H1 (cell line): ENCODE data around the gene MRPL28. TPM values are rescaled to one million over a fixed set of nuclear protein-coding genes. Genes with fewer than 3 reads are reported as not detected.
"Not testable (repeated sequence)": the region's sequence is repeated elsewhere in the genome, so short reads cannot be mapped to it uniquely, and the experiment has no call there.

ENCODE experiments used
- CTCF ChIA-PET: fragments of 300-600 bp; sonication (Branson Sonifier 250); formaldehyde crosslinking; loops from one replicate; lab custom pipeline; 2021; ENCODE audit not compliant: partially characterized antibody; lab: Charles Lee
- POLR2A ChIA-PET: fragments of 300-600 bp; sonication (Branson Sonifier 250); formaldehyde crosslinking; loops from one replicate; lab custom pipeline; 2021; ENCODE audit warnings: inconsistent platforms; ENCODE audit not compliant: partially characterized antibody; lab: Charles Lee
- DNase-seq, 2 experiments: peaks; one replicate each; pipeline versions ENCODE4 v3.0.0 to v3.0.0-alpha.2; 2010 to 2022; ENCODE audit warnings: low spot score in 2 of 2, low read depth in 1 of 2, mixed read lengths in 1 of 2
- FAIRE-seq: peaks from 2 replicates; lab custom pipeline; 2011; peaks lifted over from hg19 to GRCh38; lab: Jason Lieb, UNC
- H2AFZ ChIP-seq: 2 replicates; pipeline ENCODE4 v1.8.1; 2012; ENCODE audit warnings: low read length, inconsistent platforms
- H2AK5ac ChIP-seq: 2 replicates; pipeline ENCODE4 v1.6.1; 2013; ENCODE audit warnings: low read depth, low read length
- H2BK120ac ChIP-seq: replicated peaks from 2 replicates; pipeline ENCODE3; 2013; ENCODE audit warnings: low read depth, low read length, inconsistent platforms
- H2BK12ac ChIP-seq: 2 replicates; pipeline ENCODE4 v1.6.1; 2013; ENCODE audit warnings: low read depth, low read length
- H2BK15ac ChIP-seq: 2 replicates; pipeline ENCODE4 v1.6.1; 2013; ENCODE audit warnings: low read length
- H2BK20ac ChIP-seq: 2 replicates; pipeline ENCODE4 v1.6.1; 2013; ENCODE audit warnings: low read length
- H2BK5ac ChIP-seq: 2 replicates; pipeline ENCODE4 v1.6.1; 2013; ENCODE audit warnings: low read depth, low read length
- H3K14ac ChIP-seq: 2 replicates; pipeline ENCODE4 v1.6.1; 2013; ENCODE audit warnings: inconsistent platforms; ENCODE audit not compliant: insufficient read length
- H3K18ac ChIP-seq: 2 replicates; pipeline ENCODE4 v1.6.1; 2013; ENCODE audit warnings: low read length; ENCODE audit errors: extremely low read depth
- H3K23ac ChIP-seq: 2 replicates; pipeline ENCODE4 v1.6.1; 2013; ENCODE audit warnings: inconsistent platforms; ENCODE audit not compliant: insufficient read length
- H3K23me2 ChIP-seq: 2 replicates; pipeline ENCODE4 v1.6.1; 2013; ENCODE audit warnings: low read depth, low read length
- H3K27ac ChIP-seq: 2 replicates; pipeline ENCODE4 v1.6.1; 2011; ENCODE audit warnings: low read depth, low read length, inconsistent platforms
- H3K27me3 ChIP-seq, 4 experiments: replicated peaks in 1 of 4; 1 replicate in 1 of 4; 2 replicates in 3 of 4; pipeline versions ENCODE4 v1.6.1 to v1.8.1; 2011 to 2013; ENCODE audit warnings: low read length in 3 of 4, mild to moderate bottlenecking in 3 of 4, inconsistent platforms in 2 of 4, mixed read lengths in 2 of 4, moderate library complexity in 1 of 4; ENCODE audit not compliant: control insufficient read depth in 3 of 4, insufficient read depth in 3 of 4; ENCODE audit errors: extremely low read depth in 1 of 4
- H3K36me3 ChIP-seq, 4 experiments: 2 replicates each; pipeline versions ENCODE4 v1.6.1 to v1.8.1; 2011 to 2013; ENCODE audit warnings: mild to moderate bottlenecking in 4 of 4, low read length in 3 of 4, moderate library complexity in 2 of 4, control low read depth in 1 of 4, inconsistent platforms in 1 of 4; ENCODE audit not compliant: insufficient read depth in 4 of 4, control insufficient read depth in 2 of 4
- H3K4ac ChIP-seq: replicated peaks from 2 replicates; pipeline ENCODE3; 2013; ENCODE audit warnings: low read length, low read depth, mixed read lengths, inconsistent platforms; ENCODE audit not compliant: insufficient read length
- H3K4me1 ChIP-seq, 4 experiments: replicated peaks in 1 of 4; 1 replicate in 1 of 4; 2 replicates in 3 of 4; pipeline versions ENCODE4 v1.6.1 to v1.8.1; 2011 to 2013; ENCODE audit warnings: low read length in 3 of 4, inconsistent platforms in 2 of 4, mixed read lengths in 1 of 4; ENCODE audit not compliant: insufficient read depth in 4 of 4, control insufficient read depth in 3 of 4
- H3K4me2 ChIP-seq, 2 experiments: 2 replicates each; pipeline versions ENCODE4 v1.6.1 to v1.8.1; 2011 to 2013; ENCODE audit warnings: low read depth in 2 of 2, low read length in 2 of 2, control low read depth in 1 of 2, inconsistent platforms in 1 of 2, mild to moderate bottlenecking in 1 of 2; ENCODE audit not compliant: insufficient read depth in 1 of 2
- H3K4me3 ChIP-seq, 4 experiments: fragments of 200-600, 300-600 bp in 1 of 4; sonication (generic), shearing (Covaris generic), sonication (Bioruptor Twin) in 1 of 4; 2 replicates each; pipeline versions ENCODE4 v1.5.1 to v1.8.1; 2011 to 2016; ENCODE audit warnings: low read length in 4 of 4, low read depth in 3 of 4, control low read depth in 2 of 4, inconsistent platforms in 2 of 4, mild to moderate bottlenecking in 2 of 4, mixed read lengths in 1 of 4, moderate library complexity in 1 of 4; ENCODE audit not compliant: insufficient read depth in 2 of 4; ENCODE audit errors: extremely low read depth in 1 of 4
- H3K56ac ChIP-seq: replicated peaks from 2 replicates; pipeline ENCODE3; 2013; ENCODE audit warnings: low read depth, mild to moderate bottlenecking, mixed read lengths, low read length, inconsistent platforms; ENCODE audit not compliant: insufficient read length
- H3K79me1 ChIP-seq: 2 replicates; pipeline ENCODE4 v1.6.1; 2013; ENCODE audit warnings: low read depth, low read length, control low read depth
- H3K79me2 ChIP-seq, 2 experiments: 2 replicates each; pipeline versions ENCODE4 v1.6.1 to v1.8.1; 2012 to 2013; ENCODE audit warnings: low read length in 2 of 2, mild to moderate bottlenecking in 2 of 2, inconsistent platforms in 1 of 2; ENCODE audit not compliant: insufficient read depth in 2 of 2, control insufficient read depth in 1 of 2
- H3K9ac ChIP-seq, 4 experiments: replicated peaks in 1 of 4; 1 replicate in 1 of 4; 2 replicates in 3 of 4; pipeline versions ENCODE4 v1.6.1 to v1.8.1; 2011 to 2013; ENCODE audit warnings: low read depth in 3 of 4, low read length in 3 of 4, control low read depth in 2 of 4, mild to moderate bottlenecking in 2 of 4, moderate library complexity in 2 of 4, inconsistent platforms in 1 of 4; ENCODE audit errors: extremely low read depth in 1 of 4
- H3K9me3 ChIP-seq, 2 experiments: 2 replicates each; pipeline versions ENCODE4 v1.6.1 to v1.8.1; 2012 to 2013; ENCODE audit warnings: mild to moderate bottlenecking in 2 of 2, moderate library complexity in 2 of 2, control low read depth in 1 of 2, inconsistent platforms in 1 of 2, low read depth in 1 of 2, low read length in 1 of 2, mixed read lengths in 1 of 2; ENCODE audit not compliant: insufficient read depth in 2 of 2
- H4K20me1 ChIP-seq, 2 experiments: replicated peaks in 1 of 2; 2 replicates each; pipeline versions ENCODE3 to v1.8.1; 2011 to 2013; ENCODE audit warnings: inconsistent platforms in 2 of 2, low read length in 2 of 2, mild to moderate bottlenecking in 1 of 2; ENCODE audit not compliant: insufficient read depth in 2 of 2, control insufficient read depth in 1 of 2
- H4K5ac ChIP-seq: 2 replicates; pipeline ENCODE4 v1.6.1; 2013; ENCODE audit warnings: low read length, low read depth, mixed read lengths, inconsistent platforms; ENCODE audit not compliant: insufficient read length
- H4K8ac ChIP-seq: 2 replicates; pipeline ENCODE4 v1.8.0; 2013; ENCODE audit warnings: mild to moderate bottlenecking, moderate library complexity, low read length, inconsistent platforms; ENCODE audit not compliant: insufficient read depth; ENCODE audit errors: extremely low read depth
- H4K91ac ChIP-seq: replicated peaks from 2 replicates; pipeline ENCODE3; 2013; ENCODE audit warnings: low read length, mixed read lengths, inconsistent platforms; ENCODE audit not compliant: insufficient read length
- WGBS, 2 experiments: shearing (Covaris generic) in 1 of 2; methylation state at CpG; one replicate each; pipeline versions ENCODE4 v1.1.6 to v1.1.7; 2013 to 2015; ENCODE audit warnings: low lambda C conversion rate in 2 of 2, mixed read lengths in 2 of 2, inconsistent platforms in 1 of 2, low coverage in 1 of 2, missing lambda C conversion rate in 1 of 2; ENCODE audit not compliant: insufficient replicate concordance in 2 of 2, insufficient coverage in 1 of 2, insufficient read length in 1 of 2; ENCODE audit errors: extremely low coverage in 1 of 2, missing lambda C conversion rate in 1 of 2; 5-methylcytosine and 5-hydroxymethylcytosine counted together
- polyA plus RNA-seq, 7 experiments: library from polyadenylated mRNA; depleted of rRNA in 3 of 7; stranded (reverse) in 5 of 7; unstranded in 2 of 7; fragments of >200 nt in 5 of 7; fragments of 200-250 nt in 2 of 7; gene quantifications; 1 replicate in 5 of 7; 2 replicates in 1 of 7; 4 replicates in 1 of 7; pipeline versions ENCODE4 v1.2.1 to v1.2.3, GENCODE V29; 2011 to 2013; ENCODE audit warnings: missing spikeins in 2 of 7, mixed read lengths in 2 of 7
- total RNA-seq: library from RNA; stranded (reverse); fragmentation: NEBNext Ultra II Directional; extraction: Animal tissue kit (Norgen Biotek cat#: 25700); gene quantifications from 2 replicates; pipeline ENCODE4 v1.2.1, GENCODE V29; 2021

Gene MRPL28
- total and polyA plus RNA-seq, 2 of the 8 experiments (the other 6 are each of a cell fraction or from before 2014, with no cell fraction given): 88.9 to 188 TPM

DNA sequence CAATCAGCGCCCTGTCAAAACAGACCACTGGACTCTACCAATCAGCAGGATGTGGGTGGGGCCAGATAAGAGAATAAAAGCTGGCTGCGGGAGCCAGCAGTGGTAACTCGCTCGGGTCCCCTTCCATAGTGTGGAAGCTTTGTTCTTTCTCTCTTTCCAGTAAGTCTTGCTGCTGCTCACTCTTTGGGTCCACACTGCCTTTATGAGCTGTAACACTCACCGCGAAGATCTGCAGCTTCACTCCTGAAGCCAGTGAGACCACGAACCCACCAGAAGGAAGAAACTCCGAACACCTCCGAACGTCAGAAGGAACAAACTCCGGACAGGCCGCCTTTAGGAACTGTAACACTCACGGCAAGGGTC, 28.4 kb downstream of the MRPL28 start:
- not testable (repeated sequence) for H2BK120ac ChIP-seq, H3K27me3 ChIP-seq, H3K4me1 ChIP-seq, H3K4ac ChIP-seq, H2AFZ ChIP-seq, H3K23me2 ChIP-seq, H3K9ac ChIP-seq, H4K5ac ChIP-seq, H3K56ac ChIP-seq, H3K4me3 ChIP-seq, H2BK15ac ChIP-seq, H4K8ac ChIP-seq, FAIRE-seq, H3K9me3 ChIP-seq, H2BK20ac ChIP-seq, H2BK12ac ChIP-seq, H3K14ac ChIP-seq, DNase-seq, H3K23ac ChIP-seq, H3K27ac ChIP-seq, H3K4me2 ChIP-seq, H2AK5ac ChIP-seq, H4K91ac ChIP-seq, H3K18ac ChIP-seq
- H2BK5ac ChIP-seq: 0 out of 2 replicates have a peak overlapping the region, but pooled peaks have one; percentile 9
- ChIA-PET POLR2A (interaction anchor here (1.0 kb wide), 1 partner anchor 107 kb away, joined by 3 read pairs; no protein-coding TSS in a partner anchor), CTCF (interaction anchor here (2.4 to 4.6 kb wide), 2 partner anchors 20 to 23 kb away, joined by 9 to 15 read pairs; no protein-coding TSS in a partner anchor)
- H3K79me2 ChIP-seq: peaks cover 26 to 84% of the 10 kb centered on the region in 2 experiments; a peak in 3 of 4 replicates
- WGBS, 2 experiments: 99% methylated on average over 13 of the region's 13 CpGs; no CpG with 5 or more reads in 1 of the 2 experiments
- H4K20me1 ChIP-seq: peaks cover 14 to 37% of the 10 kb centered on the region in 2 experiments
- peaks cover 29% of the 10 kb centered on the region for H3K79me1 ChIP-seq
- peaks cover 7 to 20% (median 10%) of the 10 kb centered on the region in 4 experiments; a peak in 6 of 8 replicates for H3K36me3 ChIP-seq
